HCT116 (cell line): ENCODE data around the gene PLCL2. TPM values are rescaled to one million over a fixed set of nuclear protein-coding genes. Genes with fewer than 3 reads are reported as not detected.

Experiments
- ATAC-seq: fragments of 200-7000 bp; cut with Tn5 transposase; 2 replicates; pipeline ENCODE4 v1.9.1; 2020; ENCODE audit warnings: mild to moderate bottlenecking, moderate library complexity
- BruUV-seq: library from RNA; stranded (reverse); fragments of 400-500 nt; replicated peaks from 2 replicates; lab custom pipeline; 2021; lab: Mats Ljungman, UMichigan
- CTCF ChIA-PET: fragments of 300-600 bp; sonication (Branson Sonifier 250); formaldehyde crosslinking; loops from one replicate; lab custom pipeline; 2021; ENCODE audit warnings: antibody characterized with exemption; lab: Charles Lee
- POLR2A ChIA-PET: fragments of 300-600, 350-600 bp; sonication (Branson Sonifier 250); formaldehyde crosslinking; loops from one replicate; lab custom pipeline; 2021; ENCODE audit warnings: antibody characterized with exemption; lab: Charles Lee
- RAD21 ChIA-PET, 2 experiments: fragments of 300-600 bp; sonication (Branson Sonifier 250); formaldehyde crosslinking; loops; one replicate each; lab custom pipeline; 2023; ENCODE audit warnings: low total read pairs in 2 of 2; ENCODE audit not compliant: uncharacterized antibody in 2 of 2, unreplicated experiment in 2 of 2, low non-redundant PET in 1 of 2; lab: Charles Lee
- DNase-seq: peaks from one replicate; pipeline ENCODE4 v3.0.0-alpha.2; 2010; ENCODE audit warnings: low read depth, low spot score
- H2AFZ ChIP-seq: fragments of 200-600 bp; shearing (Covaris generic), sonication (generic); 2 replicates; pipeline ENCODE4 v1.6.1; 2017; ENCODE audit warnings: low read depth, mixed run types, mixed read lengths, antibody characterized with exemption, low read length; ENCODE audit not compliant: poor library complexity, severe bottlenecking
- H3K27ac ChIP-seq: 2 replicates; pipeline ENCODE4 v1.5.1; 2012; ENCODE audit warnings: low read depth, low read length
- H3K27me3 ChIP-seq: fragments of 200-600 bp; sonication (generic); 2 replicates; pipeline ENCODE4 v1.6.1; 2016; ENCODE audit warnings: mixed run types, low read length, mixed read lengths; ENCODE audit not compliant: insufficient read depth
- H3K36me3 ChIP-seq, 2 experiments: fragments of 200-500 bp in 1 of 2; fragments of 200-600 bp in 1 of 2; sonication (Bioruptor generic) in 1 of 2; sonication (generic) in 1 of 2; 2 replicates each; pipeline versions ENCODE4 v1.5.1 to v1.6.1; 2014 to 2016; ENCODE audit warnings: low read length in 2 of 2, inconsistent platforms in 1 of 2, mixed read lengths in 1 of 2, mixed run types in 1 of 2; ENCODE audit not compliant: insufficient read depth in 2 of 2, control insufficient read depth in 1 of 2
- H3K4me1 ChIP-seq, 2 experiments: fragments of 200-600 bp in 1 of 2; sonication (generic) in 1 of 2; 2 replicates each; pipeline versions ENCODE4 v1.5.1 to v1.6.1; 2012 to 2017; ENCODE audit warnings: low read length in 2 of 2, inconsistent platforms in 1 of 2, mild to moderate bottlenecking in 1 of 2, mixed read lengths in 1 of 2, mixed run types in 1 of 2, moderate library complexity in 1 of 2; ENCODE audit not compliant: insufficient read depth in 2 of 2, control insufficient read depth in 1 of 2
- H3K4me2 ChIP-seq: fragments of 200-600 bp; sonication (generic); 2 replicates; pipeline ENCODE4 v1.6.1; 2017; ENCODE audit warnings: mixed run types, low read length, mixed read lengths
- H3K4me3 ChIP-seq, 2 experiments: fragments of 200-600 bp in 1 of 2; sonication (generic) in 1 of 2; replicated peaks in 1 of 2; 2 replicates each; pipeline ENCODE4 v1.5.1; 2011 to 2016; ENCODE audit warnings: low read length in 2 of 2, control low read depth in 1 of 2, low read depth in 1 of 2, mild to moderate bottlenecking in 1 of 2, mixed read lengths in 1 of 2, mixed run types in 1 of 2
- H3K79me2 ChIP-seq: fragments of 200-600 bp; sonication (generic); 2 replicates; pipeline ENCODE4 v1.6.1; 2017; ENCODE audit warnings: mild to moderate bottlenecking, mixed run types, low read length, moderate library complexity, mixed read lengths; ENCODE audit not compliant: insufficient read depth
- H3K9ac ChIP-seq: fragments of 200-600 bp; sonication (generic); 2 replicates; pipeline ENCODE4 v1.6.1; 2016; ENCODE audit warnings: low read length, mixed read lengths
- H3K9me2 ChIP-seq: fragments of 200-600 bp; sonication (generic), shearing (Covaris generic); 2 replicates; pipeline ENCODE4 v1.6.1; 2017; ENCODE audit warnings: mixed run types, mild to moderate bottlenecking, moderate library complexity; ENCODE audit not compliant: insufficient read depth
- H3K9me3 ChIP-seq, 2 experiments: fragments of 200-500 bp in 1 of 2; fragments of 200-600 bp in 1 of 2; sonication (Bioruptor generic) in 1 of 2; sonication (generic) in 1 of 2; 2 replicates each; pipeline ENCODE4 v1.6.1; 2014 to 2017; ENCODE audit warnings: low read length in 2 of 2, mixed read lengths in 2 of 2, inconsistent platforms in 1 of 2, low read depth in 1 of 2, mild to moderate bottlenecking in 1 of 2, mixed run types in 1 of 2, moderate library complexity in 1 of 2; ENCODE audit not compliant: control insufficient read depth in 1 of 2, insufficient read depth in 1 of 2
- H4K20me1 ChIP-seq: fragments of 200-600 bp; sonication (generic), shearing (Covaris generic); 2 replicates; pipeline ENCODE4 v1.6.1; 2017; ENCODE audit warnings: mixed run types, mild to moderate bottlenecking, moderate library complexity; ENCODE audit not compliant: insufficient read depth
- CBX3 ChIP-seq: IDR thresholded peaks from 2 replicates; pipeline ENCODE4 v1.6.1; 2012; ENCODE audit warnings: low read depth
- EGR1 ChIP-seq: IDR thresholded peaks from 2 replicates; pipeline ENCODE4 v1.6.1; 2012; ENCODE audit warnings: low read depth
- ELF1 ChIP-seq: IDR thresholded peaks from 2 replicates; pipeline ENCODE4 v1.6.1; 2012; ENCODE audit warnings: low read depth, borderline replicate concordance
- JUND ChIP-seq: IDR thresholded peaks from 2 replicates; pipeline ENCODE4 v1.6.1; 2012
- MAX ChIP-seq: IDR thresholded peaks from 2 replicates; pipeline ENCODE4 v1.6.1; 2012
- POLR2AphosphoS5 ChIP-seq: IDR thresholded peaks from 2 replicates; pipeline ENCODE4 v1.6.1; 2011; ENCODE audit warnings: mild to moderate bottlenecking, low read depth, low read length, moderate library complexity
- RAD21 ChIP-seq: IDR thresholded peaks from 2 replicates; pipeline ENCODE4 v1.6.1; 2012; ENCODE audit warnings: low read depth, mild to moderate bottlenecking
- SP1 ChIP-seq: IDR thresholded peaks from 2 replicates; pipeline ENCODE4 v1.6.1; 2012; ENCODE audit warnings: low read depth
- SRF ChIP-seq: IDR thresholded peaks from 2 replicates; pipeline ENCODE4 v1.6.1; 2012; ENCODE audit warnings: low read depth
- TCF7L2 ChIP-seq: IDR thresholded peaks from 2 replicates; pipeline ENCODE4 v1.7.0; 2011; ENCODE audit warnings: borderline replicate concordance, inconsistent platforms; ENCODE audit not compliant: insufficient read depth, insufficient read length; ENCODE audit errors: extremely low read depth
- intact Hi-C: fragments of 100-400 bp; cut with micrococcal nuclease; formaldehyde crosslinking; loops from 2 replicates; pipeline ENCODE4 v1.10.0; 2022
- total RNA-seq: library from RNA; stranded (reverse); gene quantifications from one replicate; pipeline ENCODE4 v1.2.1, GENCODE V29; 2021; ENCODE audit not compliant: unreplicated experiment
- TF ChIP-seq, protein P1 (sequence below): IDR thresholded peaks from 2 replicates; pipeline ENCODE4 v1.6.1; 2011; ENCODE audit warnings: mild to moderate bottlenecking, low read length, moderate library complexity; ENCODE audit not compliant: insufficient replicate concordance; ENCODE audit errors: extremely low read depth
- TF ChIP-seq, protein P2 (sequence below), 3 experiments: fragments of 200-600 bp in 1 of 3; sonication (generic) in 1 of 3; IDR thresholded peaks in 2 of 3; conservative IDR thresholded peaks in 1 of 3; 2 replicates each; pipeline ENCODE4 v1.5.1; 2012 to 2017; ENCODE audit warnings: low read depth in 2 of 3, low read length in 2 of 3, antibody characterized with exemption in 1 of 3, borderline replicate concordance in 1 of 3, control low read depth in 1 of 3, mild to moderate bottlenecking in 1 of 3, mixed read lengths in 1 of 3, mixed run types in 1 of 3, moderate library complexity in 1 of 3; ENCODE audit not compliant: insufficient read depth in 1 of 3

PLCL2 gene
- total RNA-seq, 1 experiment from 2014 or later = 2.2 TPM

DNA sequence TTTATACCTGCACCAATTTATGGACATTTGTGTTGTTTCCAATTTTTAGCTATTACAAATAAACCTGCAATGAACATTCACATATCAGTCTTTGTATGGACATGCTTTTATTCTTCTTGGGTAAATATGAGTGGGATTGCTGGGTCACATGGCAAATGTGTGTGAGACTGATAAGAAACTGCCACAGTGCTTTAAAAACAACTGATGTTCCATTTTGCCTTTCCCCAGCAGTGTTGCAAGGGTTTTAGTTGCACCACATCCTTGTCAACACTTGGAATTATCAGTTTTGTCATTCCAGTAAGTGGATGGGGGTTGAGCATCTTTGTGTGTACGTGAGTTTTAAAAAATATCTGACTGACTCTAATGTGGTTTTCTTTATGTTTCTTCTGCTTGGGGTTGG, 191.2 kb downstream of the PLCL2 start:
- ATAC-seq = no peak
- Histone ChIP-seq H3K9ac (no peak overlapping the region), H3K79me2 (no peaks in the 10 kb centered on the region), H3K9me3 (no peaks in the 10 kb centered on the region), H3K4me1 (peaks cover 2% of the 10 kb centered on the region in 2 experiments; a peak in 3 of 4 replicates), H3K36me3 (no peaks in the 10 kb centered on the region), H4K20me1 (no peaks in the 10 kb centered on the region), H3K9me2 (no peaks in the 10 kb centered on the region), H2AFZ (no peak overlapping the region), H3K27ac (no peak overlapping the region), H3K4me3 (no peak overlapping the region), H3K27me3 (no peaks in the 10 kb centered on the region), H3K4me2 (no peak overlapping the region)
- ChIA-PET CTCF (no interaction called here), RAD21 (no interaction called here), POLR2A (no interaction called here)
- no peak for DNase-seq
- intact Hi-C loops = no loop called here
- BruUV-seq = no TSS peak
- TF ChIP-seq CBX3 (no peak), ELF1 (no peak), JUND (no peak), SRF (no peak), SP1 (no peak), TCF7L2 (no peak), RAD21 (no peak), EGR1 (no peak), MAX (no peak), POLR2AphosphoS5 (no peak)
- TF ChIP-seq, protein P1, sequence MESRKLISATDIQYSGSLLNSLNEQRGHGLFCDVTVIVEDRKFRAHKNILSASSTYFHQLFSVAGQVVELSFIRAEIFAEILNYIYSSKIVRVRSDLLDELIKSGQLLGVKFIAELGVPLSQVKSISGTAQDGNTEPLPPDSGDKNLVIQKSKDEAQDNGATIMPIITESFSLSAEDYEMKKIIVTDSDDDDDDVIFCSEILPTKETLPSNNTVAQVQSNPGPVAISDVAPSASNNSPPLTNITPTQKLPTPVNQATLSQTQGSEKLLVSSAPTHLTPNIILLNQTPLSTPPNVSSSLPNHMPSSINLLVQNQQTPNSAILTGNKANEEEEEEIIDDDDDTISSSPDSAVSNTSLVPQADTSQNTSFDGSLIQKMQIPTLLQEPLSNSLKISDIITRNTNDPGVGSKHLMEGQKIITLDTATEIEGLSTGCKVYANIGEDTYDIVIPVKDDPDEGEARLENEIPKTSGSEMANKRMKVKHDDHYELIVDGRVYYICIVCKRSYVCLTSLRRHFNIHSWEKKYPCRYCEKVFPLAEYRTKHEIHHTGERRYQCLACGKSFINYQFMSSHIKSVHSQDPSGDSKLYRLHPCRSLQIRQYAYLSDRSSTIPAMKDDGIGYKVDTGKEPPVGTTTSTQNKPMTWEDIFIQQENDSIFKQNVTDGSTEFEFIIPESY = no peak
- TF ChIP-seq, protein P2, sequence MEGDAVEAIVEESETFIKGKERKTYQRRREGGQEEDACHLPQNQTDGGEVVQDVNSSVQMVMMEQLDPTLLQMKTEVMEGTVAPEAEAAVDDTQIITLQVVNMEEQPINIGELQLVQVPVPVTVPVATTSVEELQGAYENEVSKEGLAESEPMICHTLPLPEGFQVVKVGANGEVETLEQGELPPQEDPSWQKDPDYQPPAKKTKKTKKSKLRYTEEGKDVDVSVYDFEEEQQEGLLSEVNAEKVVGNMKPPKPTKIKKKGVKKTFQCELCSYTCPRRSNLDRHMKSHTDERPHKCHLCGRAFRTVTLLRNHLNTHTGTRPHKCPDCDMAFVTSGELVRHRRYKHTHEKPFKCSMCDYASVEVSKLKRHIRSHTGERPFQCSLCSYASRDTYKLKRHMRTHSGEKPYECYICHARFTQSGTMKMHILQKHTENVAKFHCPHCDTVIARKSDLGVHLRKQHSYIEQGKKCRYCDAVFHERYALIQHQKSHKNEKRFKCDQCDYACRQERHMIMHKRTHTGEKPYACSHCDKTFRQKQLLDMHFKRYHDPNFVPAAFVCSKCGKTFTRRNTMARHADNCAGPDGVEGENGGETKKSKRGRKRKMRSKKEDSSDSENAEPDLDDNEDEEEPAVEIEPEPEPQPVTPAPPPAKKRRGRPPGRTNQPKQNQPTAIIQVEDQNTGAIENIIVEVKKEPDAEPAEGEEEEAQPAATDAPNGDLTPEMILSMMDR (IDR thresholded peaks at IDR 0.05 in 2 of 3, conservative IDR thresholded peaks at IDR 0.05 in 1 of 3; ENCODE audit: borderline replicate concordance in 1 of 3, insufficient read depth in 1 of 3, low read depth in 2 of 3, low read length in 2 of 3) = no peak
